ENCODE data around the gene DIDO1. TPM values are rescaled to one million over a fixed set of nuclear protein-coding genes. Genes with fewer than 3 reads are reported as not detected.

Gene DIDO1
- total RNA-seq, 1 experiment from 2014 or later = 120 TPM

DNA sequence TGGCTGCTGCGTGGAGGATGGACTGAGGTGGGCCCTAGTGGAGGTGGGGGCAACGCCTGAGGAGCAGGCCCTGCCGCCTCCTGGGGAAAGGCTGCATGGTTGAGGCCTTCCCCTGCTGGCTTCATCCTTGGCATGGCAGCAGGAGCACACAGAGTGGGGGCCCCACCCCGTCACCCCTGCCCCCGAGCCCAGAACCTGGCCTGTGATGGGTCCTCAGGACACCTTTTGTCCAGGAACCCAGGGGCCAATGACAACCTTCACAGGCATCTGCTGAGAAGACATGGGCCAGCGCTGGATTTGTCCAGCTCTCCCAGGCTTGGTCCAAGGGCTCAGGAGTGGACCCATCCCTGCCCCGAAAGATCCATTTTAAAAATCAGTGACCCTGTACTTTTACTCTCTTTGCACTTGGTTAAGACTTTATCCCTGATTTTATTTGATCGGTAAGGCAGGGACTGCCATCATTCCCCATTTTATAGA is 25.6 kb upstream of the DIDO1 start:
- peak overlapping the region; percentile 85 for H3K4me3 Mint-ChIP-seq (ENCODE audit: unreplicated experiment)
- ChIA-PET POLR2A (interaction anchor here (0.5 to 2.5 kb wide), 2 partner anchors 12 to 14 kb away, joined by 10 to 26 read pairs; partner anchors contain the start of gene GID8), CTCF (interaction anchor here (3.1 kb wide), 1 partner anchor 21 kb away, joined by 15 read pairs; no protein-coding TSS in a partner anchor)
- TSS peak; percentile 50 for BruUV-seq (replicated peaks)
- Histone ChIP-seq H3K36me3 (ENCODE audit: control insufficient read depth, insufficient read depth, low read length) (peaks cover 10% of the 10 kb centered on the region), H3K4me3 (ENCODE audit: low read depth, low read length) (peak overlapping the region; percentile 60), H3K4me1 (peaks cover 45% of the 10 kb centered on the region), H3K9me3 (no peaks in the 10 kb centered on the region), H3K27me3 (replicated peaks; ENCODE audit: control insufficient read depth, insufficient read depth, low read length) (no peaks in the 10 kb centered on the region)
- peaks cover 35% of the 10 kb centered on the region for H3K4me1 Mint-ChIP-seq (ENCODE audit: low read depth, unreplicated experiment)
- DNase-seq = no peak
- no peaks in the 10 kb centered on the region for H3K27me3 Mint-ChIP-seq (ENCODE audit: insufficient read depth, unreplicated experiment)
- peaks cover 88% of the 10 kb centered on the region for H3K36me3 Mint-ChIP-seq (ENCODE audit: insufficient read depth, unreplicated experiment)
- peak overlapping the region; percentile 93 for H3K27ac Mint-ChIP-seq (ENCODE audit: unreplicated experiment)
- intact Hi-C loops (cut with micrococcal nuclease; ENCODE audit: unreplicated experiment) = loop anchor here (1.0 to 2.0 kb wide), 3 partner anchors 14 to 26 kb away; partner anchors contain the start of genes DIDO1 and GID8
- TF ChIP-seq, protein P1, sequence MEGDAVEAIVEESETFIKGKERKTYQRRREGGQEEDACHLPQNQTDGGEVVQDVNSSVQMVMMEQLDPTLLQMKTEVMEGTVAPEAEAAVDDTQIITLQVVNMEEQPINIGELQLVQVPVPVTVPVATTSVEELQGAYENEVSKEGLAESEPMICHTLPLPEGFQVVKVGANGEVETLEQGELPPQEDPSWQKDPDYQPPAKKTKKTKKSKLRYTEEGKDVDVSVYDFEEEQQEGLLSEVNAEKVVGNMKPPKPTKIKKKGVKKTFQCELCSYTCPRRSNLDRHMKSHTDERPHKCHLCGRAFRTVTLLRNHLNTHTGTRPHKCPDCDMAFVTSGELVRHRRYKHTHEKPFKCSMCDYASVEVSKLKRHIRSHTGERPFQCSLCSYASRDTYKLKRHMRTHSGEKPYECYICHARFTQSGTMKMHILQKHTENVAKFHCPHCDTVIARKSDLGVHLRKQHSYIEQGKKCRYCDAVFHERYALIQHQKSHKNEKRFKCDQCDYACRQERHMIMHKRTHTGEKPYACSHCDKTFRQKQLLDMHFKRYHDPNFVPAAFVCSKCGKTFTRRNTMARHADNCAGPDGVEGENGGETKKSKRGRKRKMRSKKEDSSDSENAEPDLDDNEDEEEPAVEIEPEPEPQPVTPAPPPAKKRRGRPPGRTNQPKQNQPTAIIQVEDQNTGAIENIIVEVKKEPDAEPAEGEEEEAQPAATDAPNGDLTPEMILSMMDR (IDR thresholded peaks at IDR 0.05; ENCODE audit: insufficient read depth in 1 of 2, low read depth in 1 of 2, low read length in 1 of 2, severe bottlenecking in 1 of 2, unreplicated experiment in 1 of 2) = no peak
- H3K9me3 Mint-ChIP-seq (ENCODE audit: unreplicated experiment) = peaks cover 14% of the 10 kb centered on the region

DNA sequence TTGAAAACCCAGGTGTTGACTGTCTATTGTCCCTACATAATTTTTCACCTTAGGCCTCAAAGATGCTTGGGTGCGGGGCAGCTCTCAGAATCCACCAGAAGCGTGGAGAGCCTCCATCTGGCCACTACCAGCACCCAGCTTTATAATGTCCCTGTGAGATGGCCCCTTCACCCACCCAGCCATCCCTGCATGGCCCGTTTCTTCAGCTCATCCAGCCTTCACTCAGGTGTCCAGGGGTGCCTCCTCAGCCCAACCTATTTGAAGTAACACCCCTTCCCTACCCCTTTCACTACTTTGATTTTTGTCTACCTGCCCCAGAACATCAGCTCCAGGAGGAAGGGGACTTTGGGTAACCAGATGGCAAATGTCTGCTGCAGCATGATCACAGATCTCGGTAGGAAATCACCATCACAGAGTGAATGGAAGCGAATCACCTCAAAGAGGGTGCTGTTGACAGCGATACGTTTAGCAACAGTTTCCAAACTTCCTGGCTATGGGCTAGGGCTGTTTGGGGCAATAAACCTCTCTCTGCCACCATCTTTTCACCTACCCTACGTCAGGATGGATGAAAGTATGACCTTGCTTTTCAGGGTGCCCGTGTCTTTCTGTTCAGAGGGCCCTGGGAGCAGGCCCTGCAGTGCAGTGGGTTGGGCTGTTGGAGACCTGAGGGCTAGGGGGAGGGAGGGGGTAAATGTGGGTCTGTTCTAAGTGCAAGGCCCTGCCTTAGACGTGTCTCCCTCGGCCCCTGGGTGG is 25.0 kb upstream of the DIDO1 start:
- Mint-ChIP-seq H3K4me3 (ENCODE audit: unreplicated experiment) (peak overlapping the region; percentile 85), H3K4me1 (ENCODE audit: low read depth, unreplicated experiment) (peaks cover 29% of the 10 kb centered on the region), H3K36me3 (ENCODE audit: insufficient read depth, unreplicated experiment) (peaks cover 88% of the 10 kb centered on the region), H3K27me3 (ENCODE audit: insufficient read depth, unreplicated experiment) (no peaks in the 10 kb centered on the region), H3K9me3 (ENCODE audit: unreplicated experiment) (peaks cover 14% of the 10 kb centered on the region), H3K27ac (ENCODE audit: unreplicated experiment) (peak overlapping the region; percentile 93)
- POLR2A ChIA-PET = interaction anchor here (0.5 kb wide), 1 partner anchor 12 kb away, joined by 10 read pairs; no protein-coding TSS in a partner anchor
- CTCF ChIA-PET = interaction anchor here (3.1 kb wide), 1 partner anchor 21 kb away, joined by 15 read pairs; no protein-coding TSS in a partner anchor
- Histone ChIP-seq H3K4me3 (ENCODE audit: low read depth, low read length) (no peak overlapping the region; the same call in 1 of the 2 replicates), H3K36me3 (ENCODE audit: control insufficient read depth, insufficient read depth, low read length) (peaks cover 13% of the 10 kb centered on the region), H3K4me1 (peaks cover 45% of the 10 kb centered on the region), H3K27me3 (replicated peaks; ENCODE audit: control insufficient read depth, insufficient read depth, low read length) (no peaks in the 10 kb centered on the region), H3K9me3 (no peaks in the 10 kb centered on the region)
- BruUV-seq (replicated peaks) = no TSS peak
- no peak for DNase-seq
- TF ChIP-seq, protein P1 (IDR thresholded peaks at IDR 0.05; ENCODE audit: insufficient read depth in 1 of 2, low read depth in 1 of 2, low read length in 1 of 2, severe bottlenecking in 1 of 2, unreplicated experiment in 1 of 2) = no peak
- intact Hi-C loops (cut with micrococcal nuclease; ENCODE audit: unreplicated experiment) = no loop called here

DNA sequence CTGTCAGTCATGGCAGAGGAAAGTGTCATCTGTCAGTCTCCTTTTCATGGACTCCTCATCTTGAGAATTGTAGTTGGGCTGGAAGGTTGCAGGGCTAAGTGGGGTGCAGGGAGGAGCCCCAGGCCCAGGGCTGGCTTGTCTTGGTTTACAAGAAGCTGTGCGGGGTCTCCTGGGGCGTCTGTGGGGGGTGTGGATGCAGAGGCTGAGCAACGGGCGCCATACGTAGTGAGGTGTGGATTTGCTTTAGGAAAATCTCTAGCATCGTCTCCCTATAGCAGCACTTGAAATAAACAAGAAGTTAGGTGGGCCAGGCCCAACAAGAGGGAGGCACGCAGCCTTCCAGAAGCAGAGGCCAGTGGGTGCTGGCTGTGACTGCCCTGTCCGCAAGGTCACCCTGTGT is 24.4 kb upstream of the DIDO1 start:
- intact Hi-C loops (cut with micrococcal nuclease; ENCODE audit: unreplicated experiment) = no loop called here
- peaks cover 18% of the 10 kb centered on the region for H3K36me3 ChIP-seq (ENCODE audit: control insufficient read depth, insufficient read depth, low read length)
- ChIA-PET CTCF (no interaction called here), POLR2A (interaction anchor here (1.2 kb wide), 1 partner anchor 13 kb away, joined by 9 read pairs; the partner anchor contains the start of gene GID8)
- Mint-ChIP-seq H3K4me1 (ENCODE audit: low read depth, unreplicated experiment) (peaks cover 23% of the 10 kb centered on the region), H3K27me3 (ENCODE audit: insufficient read depth, unreplicated experiment) (no peaks in the 10 kb centered on the region), H3K27ac (ENCODE audit: unreplicated experiment) (peak overlapping the region; percentile 93), H3K9me3 (ENCODE audit: unreplicated experiment) (peaks cover 14% of the 10 kb centered on the region), H3K36me3 (ENCODE audit: insufficient read depth, unreplicated experiment) (peaks cover 88% of the 10 kb centered on the region), H3K4me3 (ENCODE audit: unreplicated experiment) (no peak overlapping the region)
- no peak overlapping the region for H3K4me3 ChIP-seq (ENCODE audit: low read depth, low read length)
- BruUV-seq (replicated peaks) = no TSS peak
- peaks cover 39% of the 10 kb centered on the region for H3K4me1 ChIP-seq
- DNase-seq = no peak
- TF ChIP-seq, protein P1 (IDR thresholded peaks at IDR 0.05; ENCODE audit: insufficient read depth in 1 of 2, low read depth in 1 of 2, low read length in 1 of 2, severe bottlenecking in 1 of 2, unreplicated experiment in 1 of 2) = no peak
- no peaks in the 10 kb centered on the region for H3K27me3 ChIP-seq (replicated peaks; ENCODE audit: control insufficient read depth, insufficient read depth, low read length)
- no peaks in the 10 kb centered on the region for H3K9me3 ChIP-seq

Measured in Caco-2 (cell line).